Articular chondrocyte of knee joint (primary cell): ENCODE results near the gene ACTN4. TPM values are rescaled to one million over a fixed set of nuclear protein-coding genes. Genes with fewer than 3 reads are reported as not detected.

Experiments
- total RNA-seq: library from RNA; depleted of rRNA; stranded (reverse); fragments of >200 nt; gene quantifications from 2 replicates; pipeline ENCODE4 v1.2.3, GENCODE V29; 2012

The ACTN4 gene
- 353 and 412 TPM in 2 replicates for total RNA-seq

GRCh38 chr19:38647368-38647965 lies at the start of gene ACTN4:
TSS of gene ACTN4 (plus strand) at chr19:38647649. CDS start at chr19:38647746, 97 bp downstream.

GRCh38 chr19:38617764-38618589 lies 29.5 kb upstream of the ACTN4 start, which contains the start of gene MAP4K1:
TSS of gene MAP4K1 (minus strand) at chr19:38617953. CDS start at chr19:38617895, 58 bp downstream.

GRCh38 chr19:38618590-38619360 lies 28.7 kb upstream of the ACTN4 start, which contains the start of gene EIF3K:
TSS of gene EIF3K (plus strand) at chr19:38619188. CDS start at chr19:38619269, 81 bp downstream.

GRCh38 chr19:38744298-38744681 lies 96.8 kb downstream of the ACTN4 start, which contains the start of gene CAPN12:
TSS of gene CAPN12 (minus strand) at chr19:38744474. CDS start at chr19:38744165, 309 bp downstream.

GRCh38 chr19:38773469-38774177 lies 126.2 kb downstream of the ACTN4 start, which contains the start of gene LGALS7:
TSS of gene LGALS7 (minus strand) at chr19:38773517. CDS start at chr19:38773492, 25 bp downstream.

Other genes with a start within 250 kb of the ACTN4 start
- 10.7 and 10.9 TPM in 2 replicates for gene FAM98C, start 244.6 kb upstream of the ACTN4 start, total RNA-seq
- not detected in 2 replicates for gene RASGRP4, start 221.4 kb upstream of the ACTN4 start, total RNA-seq
- 0.39 and 0.65 TPM in 2 replicates for gene RYR1, start 214.0 kb upstream of the ACTN4 start, total RNA-seq
- 0.86 TPM in 1 of 2 replicates, not detected in the other for gene MAP4K1, start 29.7 kb upstream of the ACTN4 start, total RNA-seq
- gene EIF3K, start 28.5 kb upstream of the ACTN4 start, total RNA-seq = 297 and 356 TPM in 2 replicates
- gene CAPN12, start 96.8 kb downstream of the ACTN4 start, total RNA-seq = 0.13 and 0.43 TPM in 2 replicates
- gene LGALS7, start 125.9 kb downstream of the ACTN4 start, total RNA-seq = not detected in 2 replicates
- gene LGALS7B, start 141.6 kb downstream of the ACTN4 start, total RNA-seq = not detected in 2 replicates
- 0.22 TPM in 1 of 2 replicates, not detected in the other for gene LGALS4, start 165.3 kb downstream of the ACTN4 start, total RNA-seq
- 27.8 and 28.0 TPM in 2 replicates for gene ECH1, start 184.1 kb downstream of the ACTN4 start, total RNA-seq
- gene HNRNPL, start 202.3 kb downstream of the ACTN4 start, total RNA-seq = 240 and 255 TPM in 2 replicates
- 3.6 and 3.9 TPM in 2 replicates for gene RINL, start 230.6 kb downstream of the ACTN4 start, total RNA-seq